ENCODE measurements around the gene NUFIP1.
"Not testable (repeated sequence)": the region's sequence is repeated elsewhere in the genome, so short reads cannot be mapped to it uniquely, and the experiment has no call there.

NUFIP1 gene

GRCh38 chr13:44969551-44970484 is 19.5 kb downstream of the NUFIP1 start:
- DNase-seq (ENCODE audit: low read depth), result no peak

GRCh38 chr13:44968434-44968815 is 20.8 kb downstream of the NUFIP1 start:
- DNase-seq (ENCODE audit: low read depth), result no peak

GRCh38 chr13:44967704-44968433 is 21.4 kb downstream of the NUFIP1 start:
- DNase-seq (ENCODE audit: low read depth), result no peak

GRCh38 chr13:44961997-44962396 is 27.3 kb downstream of the NUFIP1 start:
- DNase-seq (ENCODE audit: low read depth), result no peak

- no peak for DNase-seq (ENCODE audit: low read depth)
Observed at GRCh38 chr13:44955406-44955805, 33.9 kb downstream of the NUFIP1 start.

- no peak for DNase-seq (ENCODE audit: low read depth)
Observed at GRCh38 chr13:44954224-44954623, 35.0 kb downstream of the NUFIP1 start.

- DNase-seq (ENCODE audit: low read depth), result no peak
Observed at GRCh38 chr13:44952671-44953070, 36.6 kb downstream of the NUFIP1 start.

GRCh38 chr13:44951184-44951583 is 38.1 kb downstream of the NUFIP1 start:
- no peak for DNase-seq (ENCODE audit: low read depth)

- not testable (repeated sequence) for DNase-seq (ENCODE audit: low read depth)
Observed at GRCh38 chr13:44943411-44943810, 45.9 kb downstream of the NUFIP1 start.

GRCh38 chr13:44938854-44939253 is 50.4 kb downstream of the NUFIP1 start:
- DNase-seq (ENCODE audit: low read depth), result no peak

- DNase-seq (ENCODE audit: low read depth), result no peak
Observed at GRCh38 chr13:44936246-44936645, 53.0 kb downstream of the NUFIP1 start.

GRCh38 chr13:44934724-44935123 is 54.5 kb downstream of the NUFIP1 start:
- DNase-seq (ENCODE audit: low read depth), result no peak

- DNase-seq (ENCODE audit: low read depth), result no peak
Observed at GRCh38 chr13:44932850-44933251, 56.4 kb downstream of the NUFIP1 start.

GRCh38 chr13:44932171-44932849 is 57.0 kb downstream of the NUFIP1 start:
- no peak for DNase-seq (ENCODE audit: low read depth)

- no peak for DNase-seq (ENCODE audit: low read depth)
Observed at GRCh38 chr13:44930963-44931623, 58.2 kb downstream of the NUFIP1 start.

GRCh38 chr13:44930280-44930679 is 59.0 kb downstream of the NUFIP1 start:
- no peak for DNase-seq (ENCODE audit: low read depth)

GRCh38 chr13:44929692-44930091 is 59.6 kb downstream of the NUFIP1 start:
- DNase-seq (ENCODE audit: low read depth), result no peak

GRCh38 chr13:44927968-44928367 is 61.3 kb downstream of the NUFIP1 start:
- no peak for DNase-seq (ENCODE audit: low read depth)

- DNase-seq (ENCODE audit: low read depth), result no peak
Observed at GRCh38 chr13:44921931-44922758, 67.1 kb downstream of the NUFIP1 start.

GRCh38 chr13:44921246-44921877 is 67.9 kb downstream of the NUFIP1 start:
- no peak for DNase-seq (ENCODE audit: low read depth)

GRCh38 chr13:44920013-44920412 is 69.3 kb downstream of the NUFIP1 start:
- DNase-seq (ENCODE audit: low read depth), result no peak
